ENCODE data around the gene TWIST2.

Gene TWIST2

GRCh38 chr2:238820197-238820596, 27.7 kb upstream of the TWIST2 start:
- no peak for DNase-seq
- no peak overlapping the region for H3K27ac Mint-ChIP-seq
- H3K9me3 Mint-ChIP-seq = peaks cover 2% of the 10 kb centered on the region
- no peaks in the 10 kb centered on the region for H3K36me3 Mint-ChIP-seq
- CTCF ChIA-PET = no interaction called here
- H3K4me1 Mint-ChIP-seq = no peaks in the 10 kb centered on the region
- peaks cover 18% of the 10 kb centered on the region for H3K27me3 Mint-ChIP-seq
- H3K4me3 Mint-ChIP-seq = no peak overlapping the region

GRCh38 chr2:238820916-238821315, 27.0 kb upstream of the TWIST2 start:
- no peaks in the 10 kb centered on the region for H3K36me3 Mint-ChIP-seq
- H3K4me1 Mint-ChIP-seq = peaks cover 5% of the 10 kb centered on the region
- H3K9me3 Mint-ChIP-seq = peaks cover 2% of the 10 kb centered on the region
- H3K4me3 Mint-ChIP-seq = no peak overlapping the region
- DNase-seq = no peak
- no peak overlapping the region for H3K27ac Mint-ChIP-seq
- CTCF ChIA-PET = no interaction called here
- peaks cover 24% of the 10 kb centered on the region for H3K27me3 Mint-ChIP-seq

GRCh38 chr2:238821391-238821790, 26.5 kb upstream of the TWIST2 start:
- Mint-ChIP-seq H3K4me3 (no peak overlapping the region), H3K36me3 (no peaks in the 10 kb centered on the region), H3K27me3 (peaks cover 21% of the 10 kb centered on the region), H3K9me3 (peaks cover 2% of the 10 kb centered on the region), H3K27ac (no peak overlapping the region), H3K4me1 (peaks cover 5% of the 10 kb centered on the region)
- CTCF ChIA-PET = no interaction called here
- no peak for DNase-seq

- CTCF ChIA-PET = no interaction called here
- Mint-ChIP-seq H3K9me3 (peaks cover 2% of the 10 kb centered on the region), H3K4me1 (peaks cover 5% of the 10 kb centered on the region), H3K27ac (no peak overlapping the region), H3K4me3 (no peak overlapping the region), H3K36me3 (no peaks in the 10 kb centered on the region), H3K27me3 (peaks cover 17% of the 10 kb centered on the region)
- DNase-seq = no peak
Observed at GRCh38 chr2:238821944-238822670, 25.8 kb upstream of the TWIST2 start.

GRCh38 chr2:238822955-238823354, 24.9 kb upstream of the TWIST2 start:
- Mint-ChIP-seq H3K4me3 (no peak overlapping the region), H3K9me3 (peaks cover 2% of the 10 kb centered on the region), H3K4me1 (peaks cover 5% of the 10 kb centered on the region), H3K36me3 (no peaks in the 10 kb centered on the region), H3K27ac (no peak overlapping the region), H3K27me3 (peaks cover 17% of the 10 kb centered on the region)
- DNase-seq = no peak
- CTCF ChIA-PET = no interaction called here

GRCh38 chr2:238831177-238831576, 16.7 kb upstream of the TWIST2 start:
- no peak for DNase-seq
- Mint-ChIP-seq H3K9me3 (no peaks in the 10 kb centered on the region), H3K27me3 (peaks cover 34% of the 10 kb centered on the region), H3K4me1 (no peaks in the 10 kb centered on the region), H3K36me3 (no peaks in the 10 kb centered on the region), H3K27ac (no peak overlapping the region), H3K4me3 (no peak overlapping the region)
- CTCF ChIA-PET = no interaction called here

- CTCF ChIA-PET = no interaction called here
Observed at GRCh38 chr2:238834982-238835381, 12.9 kb upstream of the TWIST2 start.

GRCh38 chr2:238835726-238836301, 12.1 kb upstream of the TWIST2 start:
- no peak for DNase-seq
- Mint-ChIP-seq H3K4me1 (no peaks in the 10 kb centered on the region), H3K9me3 (no peaks in the 10 kb centered on the region), H3K27ac (no peak overlapping the region), H3K36me3 (no peaks in the 10 kb centered on the region), H3K4me3 (no peak overlapping the region), H3K27me3 (peaks cover 44% of the 10 kb centered on the region)
- CTCF ChIA-PET = no interaction called here

More at GRCh38 chr2:238834982-238835381, 12.9 kb upstream of the TWIST2 start:
- no peaks in the 10 kb centered on the region for H3K9me3 Mint-ChIP-seq
- DNase-seq = no peak
- H3K36me3 Mint-ChIP-seq = no peaks in the 10 kb centered on the region
- H3K27ac Mint-ChIP-seq = no peak overlapping the region
- peaks cover 44% of the 10 kb centered on the region for H3K27me3 Mint-ChIP-seq
- H3K4me3 Mint-ChIP-seq = no peak overlapping the region
- no peaks in the 10 kb centered on the region for H3K4me1 Mint-ChIP-seq

- Mint-ChIP-seq H3K4me1 (no peaks in the 10 kb centered on the region), H3K4me3 (no peak overlapping the region), H3K36me3 (no peaks in the 10 kb centered on the region), H3K27me3 (peaks cover 48% of the 10 kb centered on the region), H3K27ac (no peak overlapping the region), H3K9me3 (no peaks in the 10 kb centered on the region)
- DNase-seq = no peak
- CTCF ChIA-PET = no interaction called here
Observed at GRCh38 chr2:238838786-238839327, 9.0 kb upstream of the TWIST2 start.

GRCh38 chr2:238839428-238839827, 8.5 kb upstream of the TWIST2 start:
- CTCF ChIA-PET = no interaction called here
- no peaks in the 10 kb centered on the region for H3K36me3 Mint-ChIP-seq
- H3K4me3 Mint-ChIP-seq = no peak overlapping the region
- peaks cover 47% of the 10 kb centered on the region for H3K27me3 Mint-ChIP-seq
- no peaks in the 10 kb centered on the region for H3K4me1 Mint-ChIP-seq
- H3K9me3 Mint-ChIP-seq = no peaks in the 10 kb centered on the region
- H3K27ac Mint-ChIP-seq = no peak overlapping the region
- no peak for DNase-seq

GRCh38 chr2:238841542-238842164, 6.2 kb upstream of the TWIST2 start:
- Mint-ChIP-seq H3K4me3 (no peak overlapping the region), H3K36me3 (no peaks in the 10 kb centered on the region), H3K27me3 (peaks cover 52% of the 10 kb centered on the region), H3K9me3 (no peaks in the 10 kb centered on the region), H3K27ac (no peak overlapping the region), H3K4me1 (no peaks in the 10 kb centered on the region)
- CTCF ChIA-PET = no interaction called here
- no peak for DNase-seq

- Mint-ChIP-seq H3K27me3 (peaks cover 64% of the 10 kb centered on the region), H3K9me3 (no peaks in the 10 kb centered on the region), H3K36me3 (no peaks in the 10 kb centered on the region), H3K4me1 (no peaks in the 10 kb centered on the region), H3K4me3 (no peak overlapping the region), H3K27ac (no peak overlapping the region)
- no peak for DNase-seq
- CTCF ChIA-PET = no interaction called here
Observed at GRCh38 chr2:238843476-238843875, 4.4 kb upstream of the TWIST2 start.

- Mint-ChIP-seq H3K36me3 (no peaks in the 10 kb centered on the region), H3K27ac (peak overlapping the region; percentile 65), H3K9me3 (no peaks in the 10 kb centered on the region), H3K4me1 (no peaks in the 10 kb centered on the region), H3K4me3 (no peak overlapping the region), H3K27me3 (peaks cover 79% of the 10 kb centered on the region)
- DNase-seq = no peak
- CTCF ChIA-PET = no interaction called here
Observed at GRCh38 chr2:238845583-238846377, 2.1 kb upstream of the TWIST2 start.

GRCh38 chr2:238846378-238846627, 1.6 kb upstream of the TWIST2 start:
- no peak for DNase-seq
- CTCF ChIA-PET = no interaction called here
- H3K4me1 Mint-ChIP-seq = no peaks in the 10 kb centered on the region
- no peaks in the 10 kb centered on the region for H3K36me3 Mint-ChIP-seq
- H3K27me3 Mint-ChIP-seq = peaks cover 82% of the 10 kb centered on the region
- H3K27ac Mint-ChIP-seq = no peak overlapping the region
- H3K9me3 Mint-ChIP-seq = no peaks in the 10 kb centered on the region
- H3K4me3 Mint-ChIP-seq = no peak overlapping the region

Measured in activated naive CD4-positive, alpha-beta T cell treated with anti-CD3 and anti-CD28 coated beads, Interleukin-2, amount 10 ng/mL, durations not matched to agents 7 days and 5 days (primary cell).